ENCODE results near the gene UTP15. TPM values are rescaled to one million over a fixed set of nuclear protein-coding genes. Genes with fewer than 3 reads are reported as not detected.

The UTP15 gene
- polyA plus RNA-seq, 1 of the 3 experiments (the other 2 are of a cell fraction): 10.2 TPM

DNA sequence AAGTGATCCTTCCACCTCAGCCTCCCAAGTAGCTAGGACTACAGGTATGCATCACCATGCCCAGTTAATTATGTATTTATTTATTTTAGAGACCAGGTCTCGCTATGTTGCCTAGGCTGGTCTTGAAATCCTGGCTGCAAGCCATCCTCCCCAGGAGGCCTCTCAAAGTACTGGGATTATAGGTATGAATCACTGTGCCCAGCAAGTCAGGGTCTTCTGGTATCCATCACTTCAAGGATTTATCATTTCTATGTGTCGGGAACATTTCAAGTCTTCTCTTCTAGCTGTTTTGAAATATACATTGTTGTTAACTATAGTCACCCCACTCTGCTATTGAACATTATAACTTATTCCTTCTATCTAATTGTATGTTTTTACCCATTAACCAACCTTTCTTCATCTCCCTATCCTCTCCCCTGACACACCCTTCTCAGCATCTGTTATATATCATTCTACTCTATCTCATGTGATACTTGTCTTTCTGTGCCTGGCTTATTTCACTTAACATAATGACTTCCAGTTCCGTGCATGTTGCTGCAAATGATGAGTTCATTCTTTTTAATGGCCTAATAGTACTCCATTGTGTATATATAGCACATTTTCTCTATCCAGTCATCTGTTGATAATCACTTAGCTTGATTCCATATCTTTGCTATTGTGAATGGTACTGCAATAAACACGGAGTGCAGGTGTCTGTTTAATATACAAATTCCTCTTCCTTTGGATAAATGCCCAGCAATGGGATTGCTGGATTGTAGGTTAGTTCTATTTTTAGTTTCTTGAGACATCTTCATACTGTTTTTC lies 26.4 kb downstream of the UTP15 start (continued):
- TF ChIP-seq CTCF (IDR thresholded peaks at IDR 0.05) (no peak), MAX (IDR thresholded peaks at IDR 0.05; ENCODE audit: low read depth) (0 out of 2 replicates have a peak, but pooled peaks have one; percentile 13), ELF1 (IDR thresholded peaks at IDR 0.05) (no peak), NRF1 (IDR thresholded peaks at IDR 0.05; ENCODE audit: low read depth, low read length) (no peak), FOXJ3 (CRISPR knock-in tag; IDR thresholded peaks at IDR 0.05) (0 out of 2 replicates have a peak, but pooled peaks have one; percentile 40), MXI1 (IDR thresholded peaks at IDR 0.05; ENCODE audit: low read depth, low read length) (0 out of 2 replicates have a peak, but pooled peaks have one; percentile 19), CHD2 (IDR thresholded peaks at IDR 0.05; ENCODE audit: low read length, partially characterized antibody) (no peak), TCF12 (IDR thresholded peaks at IDR 0.05) (peak; percentile 95), YY1 (IDR thresholded peaks at IDR 0.05; ENCODE audit: low read depth) (no peak), MEF2A (IDR thresholded peaks at IDR 0.05; ENCODE audit: borderline replicate concordance, low read depth) (no peak; the same call in 1 of the 2 replicates), FOSL2 (IDR thresholded peaks at IDR 0.05; ENCODE audit: borderline replicate concordance, low read depth) (peak; percentile 51; the same call in 1 of the 2 replicates), FOXM1 (IDR thresholded peaks at IDR 0.05; ENCODE audit: low read depth) (no peak), RXRA (IDR thresholded peaks at IDR 0.05; ENCODE audit: borderline replicate concordance, low read depth) (no peak)
- TF ChIP-seq, protein P1, sequence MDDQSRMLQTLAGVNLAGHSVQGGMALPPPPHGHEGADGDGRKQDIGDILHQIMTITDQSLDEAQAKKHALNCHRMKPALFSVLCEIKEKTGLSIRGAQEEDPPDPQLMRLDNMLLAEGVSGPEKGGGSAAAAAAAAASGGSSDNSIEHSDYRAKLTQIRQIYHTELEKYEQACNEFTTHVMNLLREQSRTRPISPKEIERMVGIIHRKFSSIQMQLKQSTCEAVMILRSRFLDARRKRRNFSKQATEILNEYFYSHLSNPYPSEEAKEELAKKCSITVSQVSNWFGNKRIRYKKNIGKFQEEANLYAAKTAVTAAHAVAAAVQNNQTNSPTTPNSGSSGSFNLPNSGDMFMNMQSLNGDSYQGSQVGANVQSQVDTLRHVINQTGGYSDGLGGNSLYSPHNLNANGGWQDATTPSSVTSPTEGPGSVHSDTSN (IDR thresholded peaks at IDR 0.05): peak; percentile 78
- TF ChIP-seq, protein P2, sequence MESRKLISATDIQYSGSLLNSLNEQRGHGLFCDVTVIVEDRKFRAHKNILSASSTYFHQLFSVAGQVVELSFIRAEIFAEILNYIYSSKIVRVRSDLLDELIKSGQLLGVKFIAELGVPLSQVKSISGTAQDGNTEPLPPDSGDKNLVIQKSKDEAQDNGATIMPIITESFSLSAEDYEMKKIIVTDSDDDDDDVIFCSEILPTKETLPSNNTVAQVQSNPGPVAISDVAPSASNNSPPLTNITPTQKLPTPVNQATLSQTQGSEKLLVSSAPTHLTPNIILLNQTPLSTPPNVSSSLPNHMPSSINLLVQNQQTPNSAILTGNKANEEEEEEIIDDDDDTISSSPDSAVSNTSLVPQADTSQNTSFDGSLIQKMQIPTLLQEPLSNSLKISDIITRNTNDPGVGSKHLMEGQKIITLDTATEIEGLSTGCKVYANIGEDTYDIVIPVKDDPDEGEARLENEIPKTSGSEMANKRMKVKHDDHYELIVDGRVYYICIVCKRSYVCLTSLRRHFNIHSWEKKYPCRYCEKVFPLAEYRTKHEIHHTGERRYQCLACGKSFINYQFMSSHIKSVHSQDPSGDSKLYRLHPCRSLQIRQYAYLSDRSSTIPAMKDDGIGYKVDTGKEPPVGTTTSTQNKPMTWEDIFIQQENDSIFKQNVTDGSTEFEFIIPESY (IDR thresholded peaks at IDR 0.05; ENCODE audit: borderline replicate concordance, low read depth): no peak
- TF ChIP-seq, protein P3, sequence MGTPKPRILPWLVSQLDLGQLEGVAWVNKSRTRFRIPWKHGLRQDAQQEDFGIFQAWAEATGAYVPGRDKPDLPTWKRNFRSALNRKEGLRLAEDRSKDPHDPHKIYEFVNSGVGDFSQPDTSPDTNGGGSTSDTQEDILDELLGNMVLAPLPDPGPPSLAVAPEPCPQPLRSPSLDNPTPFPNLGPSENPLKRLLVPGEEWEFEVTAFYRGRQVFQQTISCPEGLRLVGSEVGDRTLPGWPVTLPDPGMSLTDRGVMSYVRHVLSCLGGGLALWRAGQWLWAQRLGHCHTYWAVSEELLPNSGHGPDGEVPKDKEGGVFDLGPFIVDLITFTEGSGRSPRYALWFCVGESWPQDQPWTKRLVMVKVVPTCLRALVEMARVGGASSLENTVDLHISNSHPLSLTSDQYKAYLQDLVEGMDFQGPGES (IDR thresholded peaks at IDR 0.05; ENCODE audit: low read depth, low read length): no peak
- TF ChIP-seq, protein P4, sequence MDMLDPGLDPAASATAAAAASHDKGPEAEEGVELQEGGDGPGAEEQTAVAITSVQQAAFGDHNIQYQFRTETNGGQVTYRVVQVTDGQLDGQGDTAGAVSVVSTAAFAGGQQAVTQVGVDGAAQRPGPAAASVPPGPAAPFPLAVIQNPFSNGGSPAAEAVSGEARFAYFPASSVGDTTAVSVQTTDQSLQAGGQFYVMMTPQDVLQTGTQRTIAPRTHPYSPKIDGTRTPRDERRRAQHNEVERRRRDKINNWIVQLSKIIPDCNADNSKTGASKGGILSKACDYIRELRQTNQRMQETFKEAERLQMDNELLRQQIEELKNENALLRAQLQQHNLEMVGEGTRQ (IDR thresholded peaks at IDR 0.05; ENCODE audit: borderline replicate concordance, low read depth, low read length): no peak
